Right renal cortex interstitium (tissue), 3 donors: ENCODE data around the gene USP1. TPM values are rescaled to one million over a fixed set of nuclear protein-coding genes. Genes with fewer than 3 reads are reported as not detected.

Experiments used
- DNase-seq, 3 donors: peaks; one replicate each; pipeline ENCODE4 v3.0.0-alpha.2; 2013; ENCODE audit warnings: low read depth in 3 of 3, low spot score in 2 of 3
- polyA plus RNA-seq, 3 donors: library from polyadenylated mRNA; unstranded; fragments of 120-200 nt; gene quantifications; one replicate each; pipeline ENCODE4 v1.2.1, GENCODE V29; 2013; ENCODE audit not compliant: insufficient read length in 3 of 3

Gene USP1
- polyA plus RNA-seq, 3 donors: 72.0 to 84.3 (median 81.4) TPM

GRCh38 chr1:62484824-62485468 is 48.1 kb downstream of the USP1 start:
- no peak for DNase-seq

- no peak for DNase-seq
Measured at GRCh38 chr1:62487956-62488355, 51.1 kb downstream of the USP1 start.

- no peak for DNase-seq
Measured at GRCh38 chr1:62492521-62492920, 55.7 kb downstream of the USP1 start.

GRCh38 chr1:62493656-62494055 is 56.8 kb downstream of the USP1 start:
- no peak for DNase-seq

GRCh38 chr1:62494137-62494536 is 57.3 kb downstream of the USP1 start:
- no peak for DNase-seq

- no peak for DNase-seq
Measured at GRCh38 chr1:62500210-62500609, 63.4 kb downstream of the USP1 start.

Other genes with a start within 250 kb of the USP1 start
- 1 to 10 TPM; 4.2 to 7.3 (median 4.6) TPM for gene L1TD1, start 242.2 kb upstream of the USP1 start, polyA plus RNA-seq
- gene KANK4, start 117.6 kb upstream of the USP1 start, polyA plus RNA-seq: 10 to 100 TPM; 20.4 to 23.7 (median 22.3) TPM
- 10 to 100 TPM in 2 of 3 donors, 1 to 10 TPM in 1; 7.4 to 14.3 (median 13.4) TPM for gene ANGPTL3, start 160.5 kb downstream of the USP1 start, polyA plus RNA-seq